ENCODE measurements around the gene MFSD12.

DNA sequence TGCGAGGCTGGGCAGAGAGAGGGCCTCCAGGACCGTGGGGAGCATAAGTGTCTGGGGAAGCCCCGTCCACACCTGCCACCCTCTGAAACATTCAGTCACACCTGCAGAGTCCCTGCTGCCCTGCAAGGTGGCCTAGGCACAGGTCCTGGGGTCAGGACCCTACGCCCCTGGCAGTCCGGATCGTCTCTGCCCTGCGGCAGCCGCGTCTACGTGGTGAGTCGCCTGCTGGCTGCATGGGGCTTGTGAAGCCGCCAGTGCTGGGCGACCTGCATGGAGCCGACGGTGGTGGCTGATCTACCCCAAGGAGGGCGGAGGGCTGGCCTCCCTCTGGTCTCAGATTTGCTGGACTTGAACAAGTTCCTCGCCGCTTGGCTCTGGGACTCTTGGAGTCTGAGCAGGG is 38.3 kb downstream of the MFSD12 start:
- TF ChIP-seq, protein P1, sequence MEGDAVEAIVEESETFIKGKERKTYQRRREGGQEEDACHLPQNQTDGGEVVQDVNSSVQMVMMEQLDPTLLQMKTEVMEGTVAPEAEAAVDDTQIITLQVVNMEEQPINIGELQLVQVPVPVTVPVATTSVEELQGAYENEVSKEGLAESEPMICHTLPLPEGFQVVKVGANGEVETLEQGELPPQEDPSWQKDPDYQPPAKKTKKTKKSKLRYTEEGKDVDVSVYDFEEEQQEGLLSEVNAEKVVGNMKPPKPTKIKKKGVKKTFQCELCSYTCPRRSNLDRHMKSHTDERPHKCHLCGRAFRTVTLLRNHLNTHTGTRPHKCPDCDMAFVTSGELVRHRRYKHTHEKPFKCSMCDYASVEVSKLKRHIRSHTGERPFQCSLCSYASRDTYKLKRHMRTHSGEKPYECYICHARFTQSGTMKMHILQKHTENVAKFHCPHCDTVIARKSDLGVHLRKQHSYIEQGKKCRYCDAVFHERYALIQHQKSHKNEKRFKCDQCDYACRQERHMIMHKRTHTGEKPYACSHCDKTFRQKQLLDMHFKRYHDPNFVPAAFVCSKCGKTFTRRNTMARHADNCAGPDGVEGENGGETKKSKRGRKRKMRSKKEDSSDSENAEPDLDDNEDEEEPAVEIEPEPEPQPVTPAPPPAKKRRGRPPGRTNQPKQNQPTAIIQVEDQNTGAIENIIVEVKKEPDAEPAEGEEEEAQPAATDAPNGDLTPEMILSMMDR (IDR thresholded peaks at IDR 0.05) = no peak
- no peak for TF ChIP-seq POLR2A (IDR thresholded peaks at IDR 0.05)
